IMR-90 (cell line): ENCODE results near the gene RSU1. TPM values are rescaled to one million over a fixed set of nuclear protein-coding genes. Genes with fewer than 3 reads are reported as not detected.

Source experiments
- ATAC-seq: fragments of 200-7000 bp; cut with Tn5 transposase; 2 replicates; pipeline ENCODE4 v1.9.1; 2020; ENCODE audit warnings: low read depth, mild to moderate bottlenecking, moderate library complexity
- BruUV-seq: library from RNA; stranded (reverse); fragments of 400-500 nt; replicated peaks from 2 replicates; lab custom pipeline; 2021; lab: Mats Ljungman, UMichigan
- CTCF ChIA-PET: fragments of 300-600 bp; formaldehyde crosslinking; extraction: SDS; loops from one replicate; lab custom pipeline; 2021; ENCODE audit warnings: antibody characterized with exemption; lab: Yijun Ruan, JAX
- POLR2A ChIA-PET: fragments of 300-600 bp; sonication (Branson Sonifier 250); formaldehyde crosslinking; loops from one replicate; lab custom pipeline; 2022; ENCODE audit warnings: antibody characterized with exemption; ENCODE audit not compliant: unreplicated experiment; lab: Charles Lee
- DNase-seq: peaks from one replicate; pipeline ENCODE4 v3.0.0; 2013
- H2AFZ ChIP-seq: replicated peaks from 2 replicates; pipeline ENCODE3; 2013; ENCODE audit warnings: low read length, mild to moderate bottlenecking; ENCODE audit not compliant: poor library complexity
- H2AK5ac ChIP-seq: 2 replicates; pipeline ENCODE4 v1.6.1; 2013; ENCODE audit warnings: low read depth, low read length, inconsistent platforms
- H2AK9ac ChIP-seq: replicated peaks from 2 replicates; pipeline ENCODE3; 2013; ENCODE audit warnings: mild to moderate bottlenecking, low read depth, low read length, moderate library complexity; ENCODE audit not compliant: poor library complexity
- H2BK120ac ChIP-seq: 2 replicates; pipeline ENCODE4 v1.6.1; 2013; ENCODE audit warnings: low read depth, low read length, inconsistent platforms
- H2BK15ac ChIP-seq: 3 replicates; pipeline ENCODE4 v1.6.1; 2013; ENCODE audit warnings: low read depth, low read length, inconsistent platforms
- H2BK20ac ChIP-seq: 2 replicates; pipeline ENCODE4 v1.6.1; 2013; ENCODE audit warnings: low read depth, mild to moderate bottlenecking, inconsistent platforms, low read length, moderate library complexity
- H2BK5ac ChIP-seq: 2 replicates; pipeline ENCODE4 v1.6.1; 2013; ENCODE audit warnings: mild to moderate bottlenecking, low read depth, low read length, inconsistent platforms; ENCODE audit not compliant: poor library complexity, severe bottlenecking
- H3K14ac ChIP-seq: replicated peaks from 2 replicates; pipeline ENCODE4 v1.6.1; 2013; ENCODE audit warnings: low read depth, low read length, inconsistent platforms
- H3K18ac ChIP-seq: 2 replicates; pipeline ENCODE4 v1.6.1; 2013; ENCODE audit warnings: low read depth, low read length, control low read depth
- H3K23ac ChIP-seq: 2 replicates; pipeline ENCODE4 v1.6.1; 2013; ENCODE audit warnings: low read depth, low read length, inconsistent platforms
- H3K27ac ChIP-seq: 2 replicates; pipeline ENCODE4 v1.5.1; 2013; ENCODE audit warnings: mild to moderate bottlenecking, control low read depth, low read length; ENCODE audit not compliant: insufficient read depth
- H3K27me3 ChIP-seq: 2 replicates; pipeline ENCODE4 v1.6.1; 2013; ENCODE audit warnings: low read length; ENCODE audit not compliant: control insufficient read depth, insufficient read depth
- H3K36me3 ChIP-seq: 2 replicates; pipeline ENCODE4 v1.6.1; 2013; ENCODE audit warnings: low read length, mixed read lengths; ENCODE audit not compliant: control insufficient read depth, insufficient read depth
- H3K4ac ChIP-seq: 2 replicates; pipeline ENCODE4 v1.6.1; 2013; ENCODE audit warnings: low read depth, low read length, inconsistent platforms
- H3K4me1 ChIP-seq: 2 replicates; pipeline ENCODE4 v1.6.1; 2013; ENCODE audit warnings: low read length, mixed read lengths; ENCODE audit not compliant: control insufficient read depth, insufficient read depth
- H3K4me2 ChIP-seq: 2 replicates; pipeline ENCODE4 v1.6.1; 2013; ENCODE audit warnings: low read depth, mild to moderate bottlenecking, control low read depth, low read length, moderate library complexity
- H3K4me3 ChIP-seq: 2 replicates; pipeline ENCODE4 v1.5.1; 2013; ENCODE audit warnings: low read depth, mild to moderate bottlenecking, control low read depth, low read length, moderate library complexity; ENCODE audit not compliant: insufficient read depth
- H3K56ac ChIP-seq: 2 replicates; pipeline ENCODE4 v1.6.1; 2013; ENCODE audit warnings: low read length, inconsistent platforms; ENCODE audit not compliant: insufficient read depth; ENCODE audit errors: extremely low read depth
- H3K79me1 ChIP-seq, 2 experiments: 2 replicates each; pipeline ENCODE4 v1.6.1; 2013; ENCODE audit warnings: low read length in 2 of 2, inconsistent platforms in 1 of 2, low read depth in 1 of 2
- H3K9ac ChIP-seq: 2 replicates; pipeline ENCODE4 v1.6.1; 2013; ENCODE audit warnings: low read depth, low read length, control low read depth
- H3K9me1 ChIP-seq: 2 replicates; pipeline ENCODE4 v1.6.1; 2013; ENCODE audit warnings: low read length, inconsistent platforms; ENCODE audit not compliant: insufficient read depth
- H3K9me3 ChIP-seq: 2 replicates; pipeline ENCODE4 v1.6.1; 2013; ENCODE audit warnings: low read length; ENCODE audit not compliant: control insufficient read depth, insufficient read depth
- H4K20me1 ChIP-seq: 2 replicates; pipeline ENCODE4 v1.6.1; 2013; ENCODE audit warnings: low read length, inconsistent platforms; ENCODE audit not compliant: insufficient read depth
- H4K5ac ChIP-seq: 2 replicates; pipeline ENCODE4 v1.6.1; 2013; ENCODE audit warnings: mild to moderate bottlenecking, low read depth, low read length, control low read depth
- H4K8ac ChIP-seq, 2 experiments: 2 replicates each; pipeline ENCODE4 v1.6.1; 2013; ENCODE audit warnings: low read depth in 2 of 2, low read length in 2 of 2, control low read depth in 1 of 2, inconsistent platforms in 1 of 2
- H4K91ac ChIP-seq: 2 replicates; pipeline ENCODE4 v1.6.1; 2013; ENCODE audit warnings: low read depth, low read length, inconsistent platforms; ENCODE audit not compliant: insufficient read depth
- BHLHE40 ChIP-seq: fragments of 150-350 bp; IDR thresholded peaks from 2 replicates; pipeline ENCODE4 v1.6.1; 2016; ENCODE audit warnings: mild to moderate bottlenecking, low read depth, low read length
- CEBPB ChIP-seq: IDR thresholded peaks from 2 replicates; pipeline ENCODE4 v1.6.1; 2012; ENCODE audit warnings: low read depth, low read length, improper control_type of control experiment
- CHD1 ChIP-seq: IDR thresholded peaks from 2 replicates; pipeline ENCODE4 v1.6.1; 2012; ENCODE audit warnings: low read depth, low read length, improper control_type of control experiment
- CTCF ChIP-seq: conservative IDR thresholded peaks from 2 replicates; pipeline ENCODE4 v1.5.1; 2012; ENCODE audit warnings: mild to moderate bottlenecking, low read depth, low read length, improper control_type of control experiment
- FOS ChIP-seq: fragments of 150-350 bp; IDR thresholded peaks from 2 replicates; pipeline ENCODE4 v1.6.1; 2016; ENCODE audit warnings: low read depth, low read length
- MAZ ChIP-seq: IDR thresholded peaks from 2 replicates; pipeline ENCODE4 v1.6.1; 2012; ENCODE audit warnings: low read depth, mild to moderate bottlenecking, low read length, improper control_type of control experiment, moderate library complexity, borderline replicate concordance
- NFE2L2 ChIP-seq: fragments of 150-350 bp; IDR thresholded peaks from 2 replicates; pipeline ENCODE4 v1.6.1; 2016; ENCODE audit warnings: low read depth, mild to moderate bottlenecking, low read length
- POLR2A ChIP-seq: IDR thresholded peaks from 2 replicates; pipeline ENCODE4 v1.6.1; 2012; ENCODE audit warnings: mild to moderate bottlenecking, low read depth, low read length
- RCOR1 ChIP-seq: IDR thresholded peaks from 2 replicates; pipeline ENCODE4 v1.6.1; 2012; ENCODE audit warnings: mild to moderate bottlenecking, low read length, improper control_type of control experiment; ENCODE audit not compliant: insufficient replicate concordance
- RFX5 ChIP-seq: IDR thresholded peaks from 2 replicates; pipeline ENCODE4 v1.8.0; 2012; ENCODE audit warnings: low read depth, mild to moderate bottlenecking, low read length, moderate library complexity
- SMC3 ChIP-seq: fragments of 150-350 bp; IDR thresholded peaks from 2 replicates; pipeline ENCODE4 v1.6.1; 2016; ENCODE audit warnings: low read depth, mild to moderate bottlenecking, antibody characterized with exemption, low read length, moderate library complexity
- WGBS, 2 experiments: methylation state at CpG; one replicate each; pipeline versions ENCODE4 v1.1.5 to v1.1.7; 2013; ENCODE audit warnings: missing lambda C conversion rate in 2 of 2; ENCODE audit not compliant: insufficient read length in 1 of 2; ENCODE audit errors: extremely low coverage in 2 of 2; 5-methylcytosine and 5-hydroxymethylcytosine counted together
- dilution Hi-C: fragments of 300-500 bp; cut with HindIII; formaldehyde crosslinking; loops from one replicate; pipeline ENCODE4 v1.14.3; 2018; ENCODE audit warnings: low sequenced_read_pairs; ENCODE audit not compliant: unreplicated experiment
- in situ Hi-C: fragments of 300-500 bp; cut with MboI; formaldehyde crosslinking; loops from 3 replicates; pipeline ENCODE4 v1.14.3; 2019; ENCODE audit warnings: low sequenced_read_pairs, inconsistent platforms, mixed read lengths
- intact Hi-C: fragments of 100-400 bp; cut with micrococcal nuclease; formaldehyde crosslinking; loops from 2 replicates; pipeline ENCODE4 v1.10.0; 2022
- polyA plus RNA-seq, 3 experiments: library from polyadenylated mRNA; depleted of rRNA; stranded (reverse); fragments of >200 nt; gene quantifications; 2 replicates each; pipeline ENCODE4 v1.2.3, GENCODE V29; 2012; ENCODE audit warnings: low replicate concordance in 1 of 3
- total RNA-seq: library from RNA; depleted of rRNA; stranded (reverse); fragments of >200 nt; gene quantifications from 2 replicates; pipeline ENCODE4 v1.2.3, GENCODE V29; 2012

Gene RSU1
- total and polyA plus RNA-seq, 2 of the 4 experiments (the other 2 are of a cell fraction) = 134 to 148 TPM

DNA sequence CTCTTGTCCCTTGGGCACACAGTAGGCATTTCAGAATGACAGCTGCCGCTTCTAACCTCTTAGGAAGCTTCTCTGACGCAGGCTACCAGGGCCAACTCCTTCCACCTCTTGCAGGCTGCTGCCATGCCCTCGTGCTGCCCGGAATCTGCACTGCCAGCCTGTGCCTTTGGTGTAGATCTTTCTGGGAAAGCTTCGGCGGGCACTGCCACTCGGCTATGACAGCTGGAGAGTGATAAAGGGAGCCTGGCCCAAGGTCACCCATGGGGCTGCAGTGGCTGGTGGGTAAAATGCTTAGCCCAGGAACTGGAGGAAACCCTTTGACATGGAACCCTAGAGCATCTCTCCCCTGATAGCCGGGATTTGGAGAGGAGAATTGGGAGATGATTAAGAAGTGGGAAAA lies 217.6 kb downstream of the RSU1 start:
- TF ChIP-seq POLR2A (no peak), NFE2L2 (no peak), CEBPB (no peak), CTCF (no peak), RCOR1 (no peak), BHLHE40 (no peak), RFX5 (no peak), CHD1 (no peak), FOS (no peak), MAZ (no peak), SMC3 (no peak)
- no peak overlapping the region for H2AK5ac ChIP-seq
- H3K18ac ChIP-seq = no peak overlapping the region
- H3K9ac ChIP-seq = no peak overlapping the region
- H3K9me3 ChIP-seq = no peaks in the 10 kb centered on the region
- intact Hi-C loops (no loop called here), dilution Hi-C loops (no loop called here), in situ Hi-C loops (no loop called here)
- no peaks in the 10 kb centered on the region for H3K27me3 ChIP-seq
- no peak overlapping the region for H3K27ac ChIP-seq
- peaks cover 2% of the 10 kb centered on the region; the same call in 1 of the 2 replicates for H3K36me3 ChIP-seq
- no peak overlapping the region for H4K5ac ChIP-seq
- peaks cover 7% of the 10 kb centered on the region; the same call in 1 of the 2 replicates for H3K9me1 ChIP-seq
- H3K79me1 ChIP-seq = peaks cover 0 to 11% of the 10 kb centered on the region in 2 experiments; a peak in 2 of 4 replicates
- no peaks in the 10 kb centered on the region; the same call in 1 of the 2 replicates for H4K20me1 ChIP-seq
- H4K91ac ChIP-seq = no peak overlapping the region
- no peak overlapping the region for H2AK9ac ChIP-seq
- WGBS, 2 experiments = 76% methylated on average over 3 of the region's 8 CpGs; no CpG with 5 or more reads in 1 of the 2 experiments
- ATAC-seq (no peak), DNase-seq (no peak)
- no peak overlapping the region for H3K4me3 ChIP-seq
- H2BK5ac ChIP-seq = no peak overlapping the region
- CTCF ChIA-PET = no interaction called here
- no peak overlapping the region for H3K14ac ChIP-seq
- no peak overlapping the region for H3K4me2 ChIP-seq
- H2BK120ac ChIP-seq = no peak overlapping the region
- no peak overlapping the region for H3K56ac ChIP-seq
- no peak overlapping the region for H3K4ac ChIP-seq
- no peak overlapping the region for H3K23ac ChIP-seq
- no peak overlapping the region for H2BK20ac ChIP-seq
- no peak overlapping the region for H2AFZ ChIP-seq
- H3K4me1 ChIP-seq = no peaks in the 10 kb centered on the region
- POLR2A ChIA-PET = no interaction called here
- BruUV-seq = no TSS peak
- no peak overlapping the region for H2BK15ac ChIP-seq
- no peak overlapping the region for H4K8ac ChIP-seq
